HuH-7.5 (cell line): ENCODE measurements around the gene DES.

Source experiments
- DNase-seq: peaks from one replicate; pipeline ENCODE4 v3.0.0; 2011; ENCODE audit warnings: low spot score

Gene DES

DNA sequence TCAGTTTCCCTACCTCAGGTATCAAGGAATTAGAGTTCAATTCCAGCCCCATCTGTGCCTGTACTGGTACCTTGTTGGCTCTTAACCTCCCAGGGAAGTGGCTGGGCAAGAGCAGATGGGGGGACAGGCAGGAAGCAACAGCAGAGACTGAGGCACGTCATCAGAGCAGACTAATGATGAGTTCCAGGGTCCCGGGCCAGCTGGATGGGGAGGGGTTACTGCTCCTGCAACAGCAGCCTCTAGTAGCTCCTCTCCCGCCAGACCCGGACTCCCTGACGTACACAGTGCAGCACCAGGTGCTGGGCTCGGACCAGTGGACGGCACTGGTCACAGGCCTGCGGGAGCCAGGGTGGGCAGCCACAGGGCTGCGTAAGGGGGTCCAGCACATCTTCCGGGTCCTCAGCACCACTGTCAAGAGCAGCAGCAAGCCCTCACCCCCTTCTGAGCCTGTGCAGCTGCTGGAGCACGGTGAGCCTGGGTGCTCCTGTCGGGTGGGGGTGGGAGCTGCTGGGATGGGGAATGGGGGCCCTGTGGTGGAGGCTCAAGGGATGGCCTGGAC is 54.5 kb downstream of the DES start:
- no peak for DNase-seq

DNA sequence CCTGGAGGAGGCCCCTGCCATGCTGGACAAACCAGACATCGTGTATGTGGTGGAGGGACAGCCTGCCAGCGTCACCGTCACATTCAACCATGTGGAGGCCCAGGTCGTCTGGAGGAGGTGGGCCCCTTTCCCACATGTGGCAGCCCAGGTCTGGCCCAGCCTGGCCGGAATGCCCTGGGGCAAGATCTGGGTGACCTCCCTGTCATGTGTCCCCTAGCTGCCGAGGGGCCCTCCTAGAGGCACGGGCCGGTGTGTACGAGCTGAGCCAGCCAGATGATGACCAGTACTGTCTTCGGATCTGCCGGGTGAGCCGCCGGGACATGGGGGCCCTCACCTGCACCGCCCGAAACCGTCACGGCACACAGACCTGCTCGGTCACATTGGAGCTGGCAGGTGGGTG is 55.3 kb downstream of the DES start:
- DNase-seq, result no peak

DNA sequence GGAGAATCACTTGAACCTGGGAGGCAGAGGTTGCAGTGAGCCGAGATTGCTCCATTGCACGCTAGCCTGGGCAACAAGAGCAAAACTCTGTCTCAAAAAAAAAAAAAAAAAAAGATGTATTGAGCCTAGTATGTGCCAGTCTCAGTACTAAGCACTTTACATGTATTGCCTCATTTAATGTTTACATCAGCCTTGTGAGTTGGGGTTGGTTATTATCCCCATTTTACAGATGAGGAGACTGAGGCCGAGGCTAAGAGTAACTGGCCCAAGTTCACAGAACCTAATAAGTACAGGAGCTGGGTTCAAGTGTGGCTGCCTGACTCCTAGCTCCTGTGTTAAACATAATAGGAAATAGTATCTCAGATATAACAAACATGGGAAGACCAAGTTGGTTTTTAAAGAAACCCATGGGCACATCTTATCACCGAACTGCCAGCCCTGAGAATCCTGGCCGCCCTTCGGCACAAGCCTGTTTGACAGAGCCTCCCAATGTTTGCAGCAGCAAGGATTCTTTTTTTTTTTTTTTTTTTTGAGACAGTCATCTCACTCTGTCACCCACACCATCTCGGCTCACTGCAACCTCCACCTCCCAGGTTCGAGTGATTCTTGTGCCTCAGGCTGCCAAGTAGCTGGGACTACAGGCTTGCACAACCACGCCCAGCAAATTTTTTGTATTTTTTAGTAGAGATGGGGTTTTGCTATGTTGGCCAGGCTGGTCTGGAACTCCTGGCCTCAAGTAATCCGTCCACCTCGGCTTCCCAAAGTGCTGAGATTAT is 56.3 kb downstream of the DES start:
- DNase-seq, result no peak

DNA sequence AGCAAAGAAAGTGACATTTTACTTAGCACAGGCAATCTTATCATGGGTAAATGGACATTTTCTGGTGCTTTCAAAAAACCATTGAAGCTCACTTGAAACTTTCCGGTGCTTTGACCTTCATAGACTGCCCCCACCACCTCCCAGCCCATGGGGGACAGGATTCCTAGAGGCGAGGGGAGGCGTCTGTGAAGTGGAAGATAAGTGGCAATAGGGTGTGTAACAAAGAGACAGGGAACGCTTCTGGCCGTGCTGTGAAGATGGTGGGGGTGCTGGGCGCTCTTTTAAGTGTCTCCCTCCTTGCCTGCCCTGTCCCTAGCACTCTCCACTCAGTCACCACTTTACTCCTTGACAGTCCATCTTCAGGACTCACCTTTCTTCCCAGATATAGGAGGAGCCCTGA is 57.1 kb downstream of the DES start:
- no peak for DNase-seq

DNA sequence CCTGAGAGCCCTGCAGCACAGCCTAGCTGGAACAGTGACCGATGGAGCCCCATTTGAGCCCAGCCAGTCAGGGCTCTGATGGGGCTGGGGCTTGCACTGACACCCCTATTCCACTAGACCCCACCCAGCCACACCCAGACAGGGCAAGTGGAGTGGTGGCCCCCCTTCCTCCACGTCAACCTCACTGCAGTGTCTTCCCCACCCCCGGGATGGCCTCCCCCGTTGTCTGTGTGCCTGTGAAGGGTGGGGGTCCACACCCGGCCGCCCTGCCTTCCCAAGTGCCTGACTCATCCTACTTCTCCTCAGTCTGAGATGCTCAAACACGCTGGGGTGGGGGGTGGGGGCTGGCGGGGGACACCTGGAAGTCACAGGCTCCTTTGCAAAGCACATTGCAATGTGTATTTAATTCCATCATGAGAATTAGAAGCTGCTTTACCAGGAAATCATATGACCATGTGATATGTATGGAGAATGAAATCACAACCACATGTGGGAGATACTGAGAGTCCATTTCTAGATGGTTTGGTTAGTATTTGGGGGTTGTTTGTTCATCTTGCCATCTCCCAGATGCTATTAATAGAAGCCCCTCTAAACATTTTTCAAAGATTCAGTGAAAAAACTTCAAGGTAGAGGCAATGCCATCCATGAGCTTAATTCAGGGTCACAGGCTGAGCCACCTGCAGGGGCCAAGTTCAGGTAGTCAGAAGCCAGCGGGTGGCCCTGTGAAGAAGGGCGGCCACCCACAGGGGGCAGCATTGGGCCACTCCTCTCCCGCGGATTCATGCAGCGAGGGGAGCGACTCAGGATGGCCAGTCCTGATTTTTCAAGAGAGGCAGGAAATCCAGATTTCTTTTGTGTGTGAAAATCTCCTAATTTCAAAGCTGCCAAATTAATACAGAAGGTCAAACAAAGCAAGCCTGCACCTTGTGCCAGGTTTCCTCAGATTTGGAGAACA is 57.8 kb downstream of the DES start:
- peak; percentile 91 for DNase-seq
